ENCODE data around the gene PSMB8.

Gene PSMB8

DNA sequence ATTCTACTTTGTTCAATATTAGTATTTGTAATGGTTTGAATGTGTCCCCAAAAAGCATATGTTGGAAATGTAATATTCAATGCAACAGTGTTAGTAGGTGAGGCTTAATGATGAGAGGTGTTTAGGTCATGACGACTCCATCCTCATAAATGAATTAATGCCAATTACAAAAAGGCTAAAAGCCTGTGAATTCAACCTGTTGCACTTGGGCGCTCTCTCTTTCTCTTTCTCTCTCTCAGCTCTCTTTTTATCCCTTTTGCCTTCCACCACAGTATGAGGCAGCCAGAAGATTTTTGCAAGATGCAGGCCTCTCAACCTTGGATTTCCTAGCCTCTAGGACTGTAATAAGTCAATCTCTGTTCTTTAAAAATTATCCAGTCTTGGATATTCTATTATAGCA is 44.7 kb upstream of the PSMB8 start:
- TF ChIP-seq, protein P1, sequence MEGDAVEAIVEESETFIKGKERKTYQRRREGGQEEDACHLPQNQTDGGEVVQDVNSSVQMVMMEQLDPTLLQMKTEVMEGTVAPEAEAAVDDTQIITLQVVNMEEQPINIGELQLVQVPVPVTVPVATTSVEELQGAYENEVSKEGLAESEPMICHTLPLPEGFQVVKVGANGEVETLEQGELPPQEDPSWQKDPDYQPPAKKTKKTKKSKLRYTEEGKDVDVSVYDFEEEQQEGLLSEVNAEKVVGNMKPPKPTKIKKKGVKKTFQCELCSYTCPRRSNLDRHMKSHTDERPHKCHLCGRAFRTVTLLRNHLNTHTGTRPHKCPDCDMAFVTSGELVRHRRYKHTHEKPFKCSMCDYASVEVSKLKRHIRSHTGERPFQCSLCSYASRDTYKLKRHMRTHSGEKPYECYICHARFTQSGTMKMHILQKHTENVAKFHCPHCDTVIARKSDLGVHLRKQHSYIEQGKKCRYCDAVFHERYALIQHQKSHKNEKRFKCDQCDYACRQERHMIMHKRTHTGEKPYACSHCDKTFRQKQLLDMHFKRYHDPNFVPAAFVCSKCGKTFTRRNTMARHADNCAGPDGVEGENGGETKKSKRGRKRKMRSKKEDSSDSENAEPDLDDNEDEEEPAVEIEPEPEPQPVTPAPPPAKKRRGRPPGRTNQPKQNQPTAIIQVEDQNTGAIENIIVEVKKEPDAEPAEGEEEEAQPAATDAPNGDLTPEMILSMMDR (IDR thresholded peaks at IDR 0.05; ENCODE audit: low read length) = no peak
- no peak for TF ChIP-seq EZH2 (IDR thresholded peaks at IDR 0.05; ENCODE audit: borderline replicate concordance, low read length)
- Histone ChIP-seq H3K4me1 (ENCODE audit: insufficient read depth, low read length, severe bottlenecking) (peaks cover 51% of the 10 kb centered on the region), H2AFZ (ENCODE audit: low read length) (no peak overlapping the region)

GRCh38 chr6:32887616-32888015 is 43.8 kb upstream of the PSMB8 start:
- Histone ChIP-seq H3K4me1 (ENCODE audit: insufficient read depth, low read length, severe bottlenecking) (peaks cover 41% of the 10 kb centered on the region), H3K4me3 (ENCODE audit: low read depth, low read length, poor library complexity, severe bottlenecking) (no peak overlapping the region), H3F3A (ENCODE audit: insufficient read depth, low read length) (no peaks in the 10 kb centered on the region), H3K79me2 (ENCODE audit: insufficient read depth, low read length) (no peaks in the 10 kb centered on the region), H3K9ac (ENCODE audit: low read length) (no peak overlapping the region), H4K20me1 (ENCODE audit: insufficient read depth, low read length) (no peaks in the 10 kb centered on the region), H3K9me3 (ENCODE audit: low read length) (no peaks in the 10 kb centered on the region), H3K27me3 (ENCODE audit: insufficient read depth, low read length) (no peaks in the 10 kb centered on the region), H3K27ac (ENCODE audit: low read depth, low read length, poor library complexity, severe bottlenecking) (peak overlapping the region; percentile 13), H2AFZ (ENCODE audit: low read length) (0 out of 2 replicates have a peak overlapping the region, but pooled peaks have one; percentile 38), H3K9me2 (ENCODE audit: low read depth, low read length) (no peaks in the 10 kb centered on the region), H3K4me2 (ENCODE audit: low read length) (no peak overlapping the region), H3K36me3 (ENCODE audit: insufficient read depth, low read length) (no peaks in the 10 kb centered on the region)
- TF ChIP-seq, protein P1 (IDR thresholded peaks at IDR 0.05; ENCODE audit: low read length) = no peak
- no peak for TF ChIP-seq EZH2 (IDR thresholded peaks at IDR 0.05; ENCODE audit: borderline replicate concordance, low read length)

More for the DNA sequence above, 44.7 kb upstream of the PSMB8 start:
- H3K36me3 ChIP-seq (ENCODE audit: insufficient read depth, low read length) = no peaks in the 10 kb centered on the region
- no peaks in the 10 kb centered on the region for H3K27me3 ChIP-seq (ENCODE audit: insufficient read depth, low read length)
- H3F3A ChIP-seq (ENCODE audit: insufficient read depth, low read length) = 0 out of 2 replicates have a peak, but pooled peaks cover 5% of the 10 kb centered on the region
- no peak overlapping the region for H3K4me2 ChIP-seq (ENCODE audit: low read length)
- H4K20me1 ChIP-seq (ENCODE audit: insufficient read depth, low read length) = no peaks in the 10 kb centered on the region
- H3K9ac ChIP-seq (ENCODE audit: low read length) = no peak overlapping the region
- H3K4me3 ChIP-seq (ENCODE audit: low read depth, low read length, poor library complexity, severe bottlenecking) = no peak overlapping the region
- H3K27ac ChIP-seq (ENCODE audit: low read depth, low read length, poor library complexity, severe bottlenecking) = no peak overlapping the region
- H3K9me3 ChIP-seq (ENCODE audit: low read length) = no peaks in the 10 kb centered on the region
- H3K79me2 ChIP-seq (ENCODE audit: insufficient read depth, low read length) = no peaks in the 10 kb centered on the region
- no peaks in the 10 kb centered on the region for H3K9me2 ChIP-seq (ENCODE audit: low read depth, low read length)

DNA sequence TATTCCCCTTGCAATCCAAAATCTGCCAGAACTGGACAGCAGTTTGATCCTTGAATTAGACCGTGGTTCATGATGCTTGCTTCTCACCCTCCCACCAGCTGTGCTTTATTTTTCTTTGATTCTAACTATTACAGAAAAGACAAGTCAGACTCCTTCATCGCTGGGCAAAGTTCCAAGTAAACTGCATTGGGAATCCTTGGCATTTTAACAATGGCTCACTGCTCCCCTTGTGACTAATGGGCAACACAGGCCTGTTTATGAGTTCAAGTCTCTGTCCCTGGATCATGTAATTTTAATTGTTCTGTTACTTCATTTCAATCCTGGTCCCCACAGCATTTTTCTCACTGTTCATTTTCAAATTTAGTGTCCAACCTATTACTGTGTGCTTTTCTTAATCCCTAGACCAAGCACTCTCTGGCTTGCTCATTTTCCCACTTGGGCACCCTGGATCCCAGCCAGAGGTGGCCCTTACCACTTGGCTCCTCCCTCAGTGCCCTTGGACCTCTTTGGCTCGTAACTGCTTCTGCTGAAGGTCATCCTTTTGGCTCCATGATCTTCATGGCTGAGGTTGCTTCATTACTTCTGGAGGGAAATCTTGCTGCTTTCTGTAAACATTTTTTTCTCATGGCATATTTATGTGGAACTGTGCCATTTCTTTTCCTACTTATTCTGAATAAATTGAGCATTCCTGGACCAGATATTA is 43.0 kb upstream of the PSMB8 start:
- Histone ChIP-seq H2AFZ (ENCODE audit: low read length) (no peak overlapping the region), H3K79me2 (ENCODE audit: insufficient read depth, low read length) (no peaks in the 10 kb centered on the region), H3K4me3 (ENCODE audit: low read depth, low read length, poor library complexity, severe bottlenecking) (no peak overlapping the region), H4K20me1 (ENCODE audit: insufficient read depth, low read length) (no peaks in the 10 kb centered on the region), H3K36me3 (ENCODE audit: insufficient read depth, low read length) (no peaks in the 10 kb centered on the region), H3K27me3 (ENCODE audit: insufficient read depth, low read length) (no peaks in the 10 kb centered on the region), H3K9me2 (ENCODE audit: low read depth, low read length) (no peaks in the 10 kb centered on the region), H3K4me2 (ENCODE audit: low read length) (no peak overlapping the region), H3F3A (ENCODE audit: insufficient read depth, low read length) (no peaks in the 10 kb centered on the region), H3K9ac (ENCODE audit: low read length) (no peak overlapping the region), H3K9me3 (ENCODE audit: low read length) (no peaks in the 10 kb centered on the region), H3K4me1 (ENCODE audit: insufficient read depth, low read length, severe bottlenecking) (peaks cover 35% of the 10 kb centered on the region), H3K27ac (ENCODE audit: low read depth, low read length, poor library complexity, severe bottlenecking) (no peak overlapping the region)
- TF ChIP-seq, protein P1 (IDR thresholded peaks at IDR 0.05; ENCODE audit: low read length) = no peak
- TF ChIP-seq EZH2 (IDR thresholded peaks at IDR 0.05; ENCODE audit: borderline replicate concordance, low read length) = no peak

All from OCI-LY1 (cell line).